ENCODE data around the gene TAS2R38. TPM values are rescaled to one million over a fixed set of nuclear protein-coding genes. Genes with fewer than 3 reads are reported as not detected.

Gene TAS2R38
- total and polyA plus RNA-seq, 12 donors = not detected

- Histone ChIP-seq H3K27me3 (no peaks in the 10 kb centered on the region), H3K9me3 (replicated peaks in 1 of 3) (no peaks in the 10 kb centered on the region), H3K36me3 (replicated peaks in 1 of 2) (no peaks in the 10 kb centered on the region), H3K27ac (peak overlapping the region in 1 of 5 donors; percentile 45), H3K4me3 (no peak overlapping the region), H3K4me1 (replicated peaks in 1 of 2) (no peaks in the 10 kb centered on the region)
- no peak for DNase-seq
- intact Hi-C loops (cut with DNase I) = no loop called here
- 48 to 72% (median 59%) methylated on average over 2 of the region's 2 CpGs for WGBS, 4 donors
- TF ChIP-seq POLR2A (IDR thresholded peaks at IDR 0.05) (no peak), CTCF (IDR thresholded peaks at IDR 0.05) (no peak)
These were observed 45.3 kb downstream of the TAS2R38 start for GRCh38 chr7:141928146-141928844.

Other genes with a start within 250 kb of the TAS2R38 start
- gene SSBP1, start 235.4 kb downstream of the TAS2R38 start, total RNA-seq = 100 to 1,000 TPM in 7 of 9 donors, 10 to 100 TPM in 2; 87.0 to 276 (median 121) TPM
- 100 to 1,000 TPM in 2 of 3 donors, 10 to 100 TPM in 1; 91.4 to 316 (median 163) TPM for gene SSBP1, start 235.4 kb downstream of the TAS2R38 start, polyA plus RNA-seq
- gene TAS2R3, start 209.7 kb downstream of the TAS2R38 start, total RNA-seq = 1 to 10 TPM in 4 of 9 donors, under 1 TPM in 4, not detected in 1; 0.28 to 5.0 (median 1.3) TPM
- not detected for gene TAS2R3, start 209.7 kb downstream of the TAS2R38 start, polyA plus RNA-seq
- 1 to 10 TPM in 2 of 9 donors, under 1 TPM in 6, not detected in 1; 0.22 to 5.2 (median 0.47) TPM for gene TAS2R4, start 197.1 kb downstream of the TAS2R38 start, total RNA-seq
- gene TAS2R4, start 197.1 kb downstream of the TAS2R38 start, polyA plus RNA-seq = under 1 TPM; 0.24 to 0.56 (median 0.31) TPM
- gene TAS2R5, start 183.6 kb downstream of the TAS2R38 start, total RNA-seq = 1 to 10 TPM in 2 of 9 donors, under 1 TPM in 5, not detected in 2; 0.43 to 4.5 (median 0.61) TPM
- under 1 TPM; 0.31 to 0.47 (median 0.32) TPM for gene TAS2R5, start 183.6 kb downstream of the TAS2R38 start, polyA plus RNA-seq
- gene PRSS37, start 132.3 kb downstream of the TAS2R38 start, total RNA-seq = not detected
- not detected for gene PRSS37, start 132.3 kb downstream of the TAS2R38 start, polyA plus RNA-seq
- under 1 TPM in 1 of 9 donors, not detected in 8; 0.11 TPM for gene OR9A4, start 57.4 kb downstream of the TAS2R38 start, total RNA-seq
- not detected for gene OR9A4, start 57.4 kb downstream of the TAS2R38 start, polyA plus RNA-seq
- 1 to 10 TPM in 5 of 9 donors, under 1 TPM in 3, not detected in 1; 0.17 to 5.8 (median 2.0) TPM for gene CLEC5A, start 26.8 kb downstream of the TAS2R38 start, total RNA-seq
- 1 to 10 TPM; 1.1 to 3.1 (median 1.7) TPM for gene CLEC5A, start 26.8 kb downstream of the TAS2R38 start, polyA plus RNA-seq
- gene MGAM, start 22.1 kb upstream of the TAS2R38 start, total RNA-seq = 1 to 10 TPM in 1 of 9 donors, under 1 TPM in 7, not detected in 1; 0.14 to 4.5 (median 0.24) TPM
- under 1 TPM; 0.10 to 0.24 (median 0.15) TPM for gene MGAM, start 22.1 kb upstream of the TAS2R38 start, polyA plus RNA-seq
- under 1 TPM in 1 of 9 donors, not detected in 8; under 0.01 TPM for gene MGAM2, start 137.9 kb upstream of the TAS2R38 start, total RNA-seq
- gene MGAM2, start 137.9 kb upstream of the TAS2R38 start, polyA plus RNA-seq = under 1 TPM in 1 of 3 donors, not detected in 2; 0.05 TPM